NCI-H1048 (cell line): ENCODE data around the gene DALRD3.

ENCODE experiments used
- DNase-seq: peaks from one replicate; lab custom pipeline; 2025; lab: John Stamatoyannopoulos, UW

Gene DALRD3, protein sequence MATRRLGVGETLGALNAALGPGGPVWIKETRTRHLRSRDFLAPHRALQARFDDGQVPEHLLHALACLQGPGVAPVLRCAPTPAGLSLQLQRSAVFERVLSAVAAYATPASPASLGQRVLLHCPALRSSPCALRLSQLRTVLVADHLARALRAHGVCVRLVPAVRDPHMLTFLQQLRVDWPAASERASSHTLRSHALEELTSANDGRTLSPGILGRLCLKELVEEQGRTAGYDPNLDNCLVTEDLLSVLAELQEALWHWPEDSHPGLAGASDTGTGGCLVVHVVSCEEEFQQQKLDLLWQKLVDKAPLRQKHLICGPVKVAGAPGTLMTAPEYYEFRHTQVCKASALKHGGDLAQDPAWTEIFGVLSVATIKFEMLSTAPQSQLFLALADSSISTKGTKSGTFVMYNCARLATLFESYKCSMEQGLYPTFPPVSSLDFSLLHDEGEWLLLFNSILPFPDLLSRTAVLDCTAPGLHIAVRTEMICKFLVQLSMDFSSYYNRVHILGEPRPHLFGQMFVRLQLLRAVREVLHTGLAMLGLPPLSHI

GRCh38 chr3:49017971-49018706 lies at the start of gene DALRD3:
Gene DALRD3 (minus strand): TSS chr3:49018580. CDS start chr3:49018564, 16 bp downstream.
- peak; percentile 27 for DNase-seq

- DNase-seq: no peak
Observed at GRCh38 chr3:49058011-49058410, 39.6 kb upstream of the DALRD3 start.

DNA sequence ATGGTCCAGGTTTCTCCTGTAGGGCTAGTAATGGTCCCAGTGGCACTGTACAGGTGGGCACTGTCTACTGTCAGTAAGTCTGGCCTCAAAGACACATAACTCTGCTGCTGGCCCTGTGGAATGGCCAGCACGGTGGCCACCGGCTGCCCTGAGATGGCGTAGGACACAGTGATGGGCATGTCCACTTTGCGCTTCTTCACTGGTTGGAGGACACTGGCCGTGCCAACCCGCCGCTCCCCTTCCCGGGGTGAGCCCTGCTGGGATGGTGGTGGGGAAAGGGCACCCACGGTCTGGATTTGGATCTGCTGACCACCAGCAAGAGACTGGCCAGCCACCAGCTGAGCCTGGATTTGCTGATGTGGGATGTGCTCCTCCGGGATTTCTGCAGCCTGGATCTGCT lies 38.9 kb upstream of the DALRD3 start:
- DNase-seq: no peak

- DNase-seq: no peak
Observed at GRCh38 chr3:49054344-49054862, 36.0 kb upstream of the DALRD3 start.

DNA sequence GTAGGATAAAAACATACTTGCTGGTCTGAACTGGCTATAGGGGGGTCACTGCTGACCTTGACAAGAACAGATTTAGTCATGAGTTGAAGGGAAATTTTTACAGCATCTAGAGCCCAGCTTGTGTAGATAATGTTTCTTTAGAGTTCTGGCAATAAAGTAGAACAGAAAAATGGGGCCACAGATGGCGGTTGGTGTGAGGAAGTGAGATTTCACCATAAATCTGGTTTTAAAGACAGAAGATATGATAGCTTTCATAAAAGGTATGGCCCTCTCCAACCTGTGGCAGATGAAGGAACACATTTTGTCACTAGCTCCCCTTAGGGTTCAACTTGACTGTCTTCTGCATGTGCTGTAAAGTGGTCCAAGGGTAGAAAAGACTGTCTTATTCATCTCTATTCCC lies 35.2 kb upstream of the DALRD3 start:
- no peak for DNase-seq

GRCh38 chr3:49035281-49035680 lies 16.9 kb upstream of the DALRD3 start:
- no peak for DNase-seq

DNA sequence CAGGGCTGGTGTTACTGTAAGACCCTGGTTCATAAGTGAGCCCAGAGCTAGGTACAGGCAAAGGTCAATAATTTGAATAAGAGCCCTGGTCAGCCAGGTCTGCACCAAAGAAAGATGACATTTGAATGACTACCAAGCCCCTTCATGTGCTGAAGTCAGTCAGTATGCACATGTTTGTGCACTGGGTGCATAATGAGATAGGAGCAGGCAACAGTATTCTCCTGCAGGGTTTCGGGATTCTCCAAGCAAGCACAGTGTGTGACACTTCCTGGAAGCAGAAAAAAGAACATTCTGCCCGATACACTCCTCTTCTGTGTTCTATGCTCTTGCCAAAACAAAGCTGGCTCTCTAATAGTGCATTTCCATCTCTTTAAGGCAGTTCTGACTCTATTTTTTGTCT lies 16.3 kb upstream of the DALRD3 start:
- no peak for DNase-seq

GRCh38 chr3:49032646-49033304 lies 14.4 kb upstream of the DALRD3 start:
- no peak for DNase-seq

DNA sequence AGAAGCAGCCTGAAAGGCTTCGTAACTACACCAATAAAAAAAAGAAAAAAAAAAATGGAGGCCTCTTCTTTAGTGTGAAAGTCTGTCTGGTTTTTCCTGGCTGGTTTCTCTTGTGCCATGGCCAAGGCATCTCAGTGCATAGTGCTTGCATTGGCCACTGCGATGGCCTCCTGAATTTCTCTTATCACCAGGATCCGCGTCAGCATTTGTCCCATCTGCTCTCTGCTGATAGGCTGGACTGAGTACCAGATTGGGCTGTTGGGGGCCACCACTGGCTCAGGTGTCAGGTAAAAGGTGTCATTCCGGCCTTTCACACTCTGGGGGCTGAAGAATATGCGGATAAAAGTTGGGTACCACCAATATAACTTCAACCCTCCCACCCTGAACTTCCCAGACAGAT lies 11.9 kb upstream of the DALRD3 start:
- DNase-seq: no peak

GRCh38 chr3:49029563-49029884 lies 11.1 kb upstream of the DALRD3 start:
- DNase-seq: no peak

DNA sequence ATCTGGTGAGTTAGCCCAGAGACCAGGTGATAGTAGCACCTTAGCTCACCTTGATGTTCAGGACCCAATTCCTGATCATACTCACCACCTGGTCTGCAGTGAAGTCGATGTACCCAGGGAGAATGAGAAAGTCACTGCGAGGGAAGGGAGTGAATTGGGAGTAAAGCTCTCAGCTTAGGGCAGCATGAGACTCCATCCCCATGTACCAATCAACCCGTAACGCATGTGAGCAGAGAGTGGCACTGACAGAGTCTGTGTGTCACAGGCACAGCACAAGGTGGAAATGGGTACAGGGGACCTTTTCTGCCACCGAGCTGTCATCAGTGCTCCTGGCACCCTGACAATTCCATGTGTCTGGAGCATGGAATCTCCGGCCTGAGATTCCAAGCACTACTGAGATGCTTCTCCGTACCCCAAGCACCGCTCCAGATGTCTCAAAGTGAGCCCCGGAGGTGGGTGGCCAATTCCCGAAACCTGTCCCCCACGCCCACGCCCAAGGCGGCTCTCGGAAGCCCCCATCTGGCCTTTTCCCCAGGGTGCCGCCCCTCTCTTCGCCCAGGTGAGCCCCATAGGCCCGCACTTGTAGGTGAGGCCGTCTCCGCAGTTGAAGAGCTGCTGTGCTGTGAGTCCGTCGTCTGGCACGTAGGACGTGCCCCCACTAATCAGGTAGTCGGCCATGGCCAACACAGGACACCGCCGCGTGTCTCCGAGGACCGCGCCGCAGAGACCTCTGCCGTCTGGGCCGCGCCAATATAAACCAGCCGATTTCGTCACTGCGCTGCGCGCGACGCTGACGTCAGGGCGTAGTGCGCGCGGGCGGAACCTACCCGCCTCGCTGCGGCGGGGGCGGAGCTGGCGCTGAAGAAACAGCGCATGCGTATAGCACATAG lies 10.5 kb upstream of the DALRD3 start, which contains the start of gene IMPDH2:
TSS of gene IMPDH2 (minus strand) at position 726 of the 890 bp plus-strand sequence. CDS start at position 678, 48 bp downstream.
- peak; percentile 66 for DNase-seq

- no peak for DNase-seq
Observed at GRCh38 chr3:49028298-49028672, 9.9 kb upstream of the DALRD3 start.

- no peak for DNase-seq
Observed at GRCh38 chr3:49027634-49028033, 9.3 kb upstream of the DALRD3 start.

GRCh38 chr3:49026536-49026935 lies 8.2 kb upstream of the DALRD3 start:
- DNase-seq: no peak

- no peak for DNase-seq
Observed at GRCh38 chr3:49025793-49026520, 7.6 kb upstream of the DALRD3 start.

GRCh38 chr3:49025005-49025792 lies 6.8 kb upstream of the DALRD3 start:
- no peak for DNase-seq

DNA sequence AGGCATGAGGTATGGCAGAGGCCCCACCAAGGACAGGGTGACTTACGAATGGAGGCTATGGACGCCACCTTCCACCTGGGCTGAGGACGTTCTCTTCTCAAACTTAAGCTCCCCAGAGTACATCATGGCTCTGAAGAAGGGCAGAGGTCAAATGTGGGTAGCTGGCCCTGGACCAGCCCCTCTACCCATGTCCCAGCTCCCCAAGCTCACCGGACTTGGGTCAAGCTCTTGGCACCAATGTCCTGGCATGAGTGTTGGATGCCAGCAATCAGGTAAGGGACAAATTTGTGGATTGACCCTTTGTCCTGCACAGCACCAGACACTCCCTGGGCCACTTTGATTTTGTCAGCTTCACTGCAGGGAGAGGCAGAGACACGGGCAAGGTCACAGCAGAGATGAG lies 6.1 kb upstream of the DALRD3 start:
- no peak for DNase-seq

- no peak for DNase-seq
Observed at GRCh38 chr3:49023775-49024174, 5.4 kb upstream of the DALRD3 start.

- no peak for DNase-seq
Observed at GRCh38 chr3:49022688-49023171, 4.3 kb upstream of the DALRD3 start.
